DND-41 (cell line): Measurements from ENCODE around the gene CIART.

Source experiments
- CTCF ChIP-seq: IDR thresholded peaks from 2 replicates; pipeline ENCODE4 v1.5.1; 2012; ENCODE audit warnings: borderline replicate concordance, low read length, moderate library complexity, mild to moderate bottlenecking; ENCODE audit not compliant: poor library complexity, severe bottlenecking; ENCODE audit errors: extremely low read depth
- EZH2 ChIP-seq: IDR thresholded peaks from 3 replicates; pipeline ENCODE4 v1.6.1; 2012; ENCODE audit warnings: borderline replicate concordance, low read depth, mild to moderate bottlenecking, moderate library complexity, low read length, inconsistent platforms; ENCODE audit not compliant: severe bottlenecking

GRCh38 chr1:150234566-150235293 lies 47.6 kb upstream of the CIART start:
- TF ChIP-seq EZH2 (no peak), CTCF (no peak)
